Measurements from ENCODE around the gene TNFRSF9.
A peak's percentile ranks its signal among the peaks of the same experiment; 100 is the strongest.

TNFRSF9 gene

GRCh38 chr1:7940745-7941436 is at the start of gene TNFRSF9:
Gene TNFRSF9 (minus strand): TSS chr1:7940839. CDS start chr1:7939994, 845 bp downstream.
- TF ChIP-seq, protein P1, sequence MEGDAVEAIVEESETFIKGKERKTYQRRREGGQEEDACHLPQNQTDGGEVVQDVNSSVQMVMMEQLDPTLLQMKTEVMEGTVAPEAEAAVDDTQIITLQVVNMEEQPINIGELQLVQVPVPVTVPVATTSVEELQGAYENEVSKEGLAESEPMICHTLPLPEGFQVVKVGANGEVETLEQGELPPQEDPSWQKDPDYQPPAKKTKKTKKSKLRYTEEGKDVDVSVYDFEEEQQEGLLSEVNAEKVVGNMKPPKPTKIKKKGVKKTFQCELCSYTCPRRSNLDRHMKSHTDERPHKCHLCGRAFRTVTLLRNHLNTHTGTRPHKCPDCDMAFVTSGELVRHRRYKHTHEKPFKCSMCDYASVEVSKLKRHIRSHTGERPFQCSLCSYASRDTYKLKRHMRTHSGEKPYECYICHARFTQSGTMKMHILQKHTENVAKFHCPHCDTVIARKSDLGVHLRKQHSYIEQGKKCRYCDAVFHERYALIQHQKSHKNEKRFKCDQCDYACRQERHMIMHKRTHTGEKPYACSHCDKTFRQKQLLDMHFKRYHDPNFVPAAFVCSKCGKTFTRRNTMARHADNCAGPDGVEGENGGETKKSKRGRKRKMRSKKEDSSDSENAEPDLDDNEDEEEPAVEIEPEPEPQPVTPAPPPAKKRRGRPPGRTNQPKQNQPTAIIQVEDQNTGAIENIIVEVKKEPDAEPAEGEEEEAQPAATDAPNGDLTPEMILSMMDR (IDR thresholded peaks at IDR 0.05), result no peak
- no peak for TF ChIP-seq ZFX (IDR thresholded peaks at IDR 0.05; ENCODE audit: borderline replicate concordance)
- no peak within 1 kb of the TSS for H3K27ac ChIP-seq

- TF ChIP-seq, protein P1 (IDR thresholded peaks at IDR 0.05), result no peak
- no peak for TF ChIP-seq ZFX (IDR thresholded peaks at IDR 0.05; ENCODE audit: borderline replicate concordance)
Measured at GRCh38 chr1:7989762-7990428, 49.3 kb upstream of the TNFRSF9 start.

GRCh38 chr1:7988576-7988975 is 47.9 kb upstream of the TNFRSF9 start:
- H3K27ac ChIP-seq, result peak overlapping the region; percentile 61
- TF ChIP-seq, protein P1 (IDR thresholded peaks at IDR 0.05), result no peak
- TF ChIP-seq ZFX (IDR thresholded peaks at IDR 0.05; ENCODE audit: borderline replicate concordance), result no peak

More at GRCh38 chr1:7989762-7990428, 49.3 kb upstream of the TNFRSF9 start:
- H3K27ac ChIP-seq, result no peak overlapping the region

DNA sequence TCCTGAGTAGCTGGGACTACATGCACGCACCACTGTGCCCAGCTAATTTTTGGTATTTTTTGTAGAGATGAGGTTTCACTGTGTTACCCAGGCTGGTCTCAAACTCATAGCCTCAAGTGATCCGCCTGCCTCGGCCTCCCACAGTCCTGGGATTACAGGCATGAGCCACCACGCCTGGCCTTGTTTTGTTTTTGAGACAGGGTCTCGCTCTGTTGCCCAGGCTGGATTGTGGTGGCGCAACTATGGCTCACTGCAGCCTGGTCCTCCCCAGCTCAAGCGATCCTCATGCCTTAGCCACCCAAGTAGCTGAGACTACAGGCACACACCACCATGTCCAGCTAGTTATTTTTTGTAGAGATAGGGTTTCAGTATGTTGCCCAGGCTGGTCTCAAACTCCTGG is 46.9 kb upstream of the TNFRSF9 start:
- TF ChIP-seq ZFX (IDR thresholded peaks at IDR 0.05; ENCODE audit: borderline replicate concordance), result no peak
- TF ChIP-seq, protein P1 (IDR thresholded peaks at IDR 0.05), result no peak
- peak overlapping the region; percentile 61 for H3K27ac ChIP-seq

DNA sequence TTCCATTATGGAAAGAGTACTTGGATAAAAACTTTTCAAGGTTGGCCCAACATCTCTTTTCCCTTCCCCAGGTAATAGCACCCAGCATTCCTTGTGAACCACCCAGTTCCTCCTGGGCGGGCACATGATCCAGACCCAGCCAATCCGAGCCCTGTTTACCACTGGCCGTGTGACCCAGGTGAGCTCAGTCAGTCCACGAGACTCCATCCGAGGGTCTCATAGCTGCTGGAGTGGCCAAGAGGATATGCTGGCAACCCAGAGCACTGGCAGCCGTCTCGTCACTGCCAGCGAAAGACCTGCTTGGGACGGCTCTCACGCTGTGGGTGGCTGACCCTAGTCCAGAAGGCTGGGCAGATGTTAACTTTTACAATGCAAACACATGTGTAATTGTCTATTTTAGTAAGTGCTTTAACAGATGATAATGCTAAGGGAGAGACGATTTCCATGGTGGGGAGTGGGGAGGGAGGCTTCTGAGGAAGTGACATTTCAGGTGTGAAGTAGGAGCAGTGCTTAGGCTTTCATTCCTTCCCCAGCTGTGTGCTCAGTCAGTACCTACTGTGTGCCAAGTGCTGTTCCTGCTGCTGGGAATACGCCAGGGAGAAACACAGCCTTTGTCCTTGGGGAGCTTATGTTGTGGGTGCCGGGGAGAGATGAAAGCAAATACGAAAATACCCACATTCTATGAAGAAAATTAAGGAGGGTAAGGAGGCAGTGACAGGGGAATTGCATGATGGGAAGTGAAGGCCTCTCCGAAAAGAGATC is 45.4 kb upstream of the TNFRSF9 start:
- H3K27ac ChIP-seq, result 0 out of 2 replicates have a peak overlapping the region, but pooled peaks have one; percentile 20
- TF ChIP-seq ZFX (IDR thresholded peaks at IDR 0.05; ENCODE audit: borderline replicate concordance), result no peak
- TF ChIP-seq, protein P1 (IDR thresholded peaks at IDR 0.05), result no peak

DNA sequence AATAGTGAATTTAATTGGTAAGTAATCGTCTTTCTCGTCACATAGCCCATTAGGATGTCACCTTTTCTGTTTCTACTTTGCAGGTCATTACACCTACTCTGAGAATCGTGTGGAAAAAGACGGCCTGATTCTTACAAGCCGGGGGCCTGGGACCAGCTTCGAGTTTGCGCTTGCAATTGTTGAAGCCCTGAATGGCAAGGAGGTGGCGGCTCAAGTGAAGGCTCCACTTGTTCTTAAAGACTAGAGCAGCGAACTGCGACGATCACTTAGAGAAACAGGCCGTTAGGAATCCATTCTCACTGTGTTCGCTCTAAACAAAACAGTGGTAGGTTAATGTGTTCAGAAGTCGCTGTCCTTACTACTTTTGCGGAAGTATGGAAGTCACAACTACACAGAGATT is 44.2 kb upstream of the TNFRSF9 start:
- no peak overlapping the region for H3K27ac ChIP-seq
- TF ChIP-seq, protein P1 (IDR thresholded peaks at IDR 0.05), result no peak
- no peak for TF ChIP-seq ZFX (IDR thresholded peaks at IDR 0.05; ENCODE audit: borderline replicate concordance)
